Stimulated activated CD4-positive, alpha-beta T cell treated with anti-CD3 and anti-CD28 coated beads, Interleukin-4, amount 100 ng/mL, for 1 hour (primary cell): ENCODE measurements around the gene GLUD2.
"Not testable (repeated sequence)": the region's sequence is repeated elsewhere in the genome, so short reads cannot be mapped to it uniquely, and the experiment has no call there.

Source experiments
- DNase-seq: peaks from one replicate; pipeline ENCODE4 v3.0.0-alpha.2; 2020

Gene GLUD2

DNA sequence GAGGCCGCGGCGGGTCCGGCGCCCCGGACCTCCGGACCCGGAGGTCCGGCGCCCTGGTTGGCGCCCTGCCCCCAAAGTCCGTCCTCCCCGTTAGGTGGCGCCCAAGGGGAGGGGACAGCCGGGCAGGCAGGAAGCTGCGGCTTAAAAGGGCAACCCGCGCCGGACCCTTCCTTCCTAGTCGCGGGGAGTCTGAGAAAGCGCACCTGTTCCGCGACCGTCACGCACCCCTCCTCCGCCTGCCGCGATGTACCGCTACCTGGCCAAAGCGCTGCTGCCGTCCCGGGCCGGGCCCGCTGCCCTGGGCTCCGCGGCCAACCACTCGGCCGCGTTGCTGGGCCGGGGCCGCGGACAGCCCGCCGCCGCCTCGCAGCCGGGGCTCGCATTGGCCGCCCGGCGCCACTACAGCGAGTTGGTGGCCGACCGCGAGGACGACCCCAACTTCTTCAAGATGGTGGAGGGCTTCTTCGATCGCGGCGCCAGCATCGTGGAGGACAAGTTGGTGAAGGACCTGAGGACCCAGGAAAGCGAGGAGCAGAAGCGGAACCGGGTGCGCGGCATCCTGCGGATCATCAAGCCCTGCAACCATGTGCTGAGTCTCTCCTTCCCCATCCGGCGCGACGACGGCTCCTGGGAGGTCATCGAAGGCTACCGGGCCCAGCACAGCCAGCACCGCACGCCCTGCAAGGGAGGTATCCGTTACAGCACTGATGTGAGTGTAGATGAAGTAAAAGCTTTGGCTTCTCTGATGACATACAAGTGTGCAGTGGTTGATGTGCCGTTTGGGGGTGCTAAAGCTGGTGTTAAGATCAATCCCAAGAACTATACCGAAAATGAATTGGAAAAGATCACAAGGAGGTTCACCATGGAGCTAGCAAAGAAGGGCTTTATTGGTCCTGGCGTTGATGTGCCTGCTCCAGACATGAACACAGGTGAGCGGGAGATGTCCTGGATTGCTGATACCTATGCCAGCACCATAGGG, at the start of gene GLUD2:
TSS of gene GLUD2 (plus strand) at position 170 of the 979 bp plus-strand sequence. CDS start at position 245, 75 bp downstream.
- peak; percentile 2 for DNase-seq

GRCh38 chrX:120999413-120999812, 48.0 kb upstream of the GLUD2 start:
- no peak for DNase-seq

GRCh38 chrX:121000589-121000988, 46.8 kb upstream of the GLUD2 start:
- DNase-seq, result no peak

DNA sequence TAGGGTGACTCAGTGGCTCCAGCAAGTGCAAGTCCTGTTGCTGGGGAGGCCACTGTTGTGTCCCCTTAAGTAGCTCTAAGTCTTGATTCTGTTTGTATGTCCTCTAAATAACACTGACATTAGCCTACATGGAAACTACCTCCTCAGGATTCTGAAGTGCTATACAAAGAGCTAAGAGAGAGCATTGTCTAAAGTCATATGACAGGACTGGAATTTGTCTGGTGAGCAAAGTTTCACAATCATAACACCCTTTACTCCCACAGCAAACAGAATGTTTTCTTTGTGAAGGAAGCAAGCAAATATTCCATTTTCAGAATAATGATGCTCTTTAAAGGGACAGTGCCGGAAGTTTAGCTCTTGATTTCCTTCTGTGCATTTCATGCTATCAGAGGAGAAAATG, 38.5 kb upstream of the GLUD2 start:
- DNase-seq, result no peak

- DNase-seq, result no peak
These were observed 37.6 kb upstream of the GLUD2 start for GRCh38 chrX:121009764-121010163.

GRCh38 chrX:121010218-121010617, 37.2 kb upstream of the GLUD2 start:
- no peak for DNase-seq

GRCh38 chrX:121011254-121011653, 36.2 kb upstream of the GLUD2 start:
- DNase-seq, result no peak

DNA sequence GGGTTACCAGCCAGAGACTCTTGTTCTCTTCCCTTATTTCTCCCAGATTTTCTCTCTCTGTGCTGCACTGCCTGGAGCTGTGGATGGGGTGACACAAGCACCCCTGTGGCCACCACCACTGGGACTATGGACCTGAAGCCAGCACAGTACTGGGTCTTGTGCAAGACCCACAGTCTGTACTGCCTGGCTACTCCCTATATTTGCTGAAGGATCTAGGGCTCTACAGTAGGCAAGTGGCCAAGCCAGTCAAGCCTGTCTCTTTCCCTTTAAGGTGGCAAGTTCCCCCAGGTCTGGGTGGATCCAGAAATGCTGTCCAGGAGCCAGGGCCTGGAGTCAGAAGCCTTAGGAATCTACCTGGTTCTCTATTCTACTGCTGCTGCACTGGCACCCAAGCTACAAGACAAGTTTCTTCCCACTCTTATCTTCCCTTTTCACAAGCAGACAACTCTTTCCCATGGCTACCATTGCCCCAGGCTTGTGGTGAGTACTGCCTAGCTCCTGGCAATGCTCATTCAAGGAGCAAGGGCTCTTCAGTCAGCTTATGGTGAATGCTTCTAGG, 33.4 kb upstream of the GLUD2 start:
- DNase-seq, result no peak

GRCh38 chrX:121014826-121015225, 32.6 kb upstream of the GLUD2 start:
- no peak for DNase-seq

DNA sequence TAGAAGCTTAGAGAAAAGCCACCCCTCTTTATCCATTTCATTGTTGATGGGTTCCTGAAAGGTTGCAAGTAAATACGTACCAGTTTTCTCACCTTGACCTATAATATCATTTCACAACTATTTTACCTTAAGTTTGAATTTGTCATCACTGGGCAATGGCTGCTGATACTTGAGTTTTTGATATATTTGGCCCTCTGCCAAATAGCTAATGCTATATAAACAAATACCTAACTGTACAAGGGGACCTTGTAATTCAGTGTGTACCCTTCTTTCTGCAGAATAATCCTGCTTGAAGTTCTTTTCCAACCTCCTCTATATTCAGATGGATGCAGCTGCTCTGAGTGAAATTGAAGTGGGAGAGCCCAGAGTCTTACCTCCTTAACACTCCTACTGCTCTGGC, 19.0 kb upstream of the GLUD2 start:
- DNase-seq, result no peak

- DNase-seq, result no peak
These were observed 17.3 kb upstream of the GLUD2 start for GRCh38 chrX:121030083-121030482.

GRCh38 chrX:121032531-121032930, 14.9 kb upstream of the GLUD2 start:
- no peak for DNase-seq

DNA sequence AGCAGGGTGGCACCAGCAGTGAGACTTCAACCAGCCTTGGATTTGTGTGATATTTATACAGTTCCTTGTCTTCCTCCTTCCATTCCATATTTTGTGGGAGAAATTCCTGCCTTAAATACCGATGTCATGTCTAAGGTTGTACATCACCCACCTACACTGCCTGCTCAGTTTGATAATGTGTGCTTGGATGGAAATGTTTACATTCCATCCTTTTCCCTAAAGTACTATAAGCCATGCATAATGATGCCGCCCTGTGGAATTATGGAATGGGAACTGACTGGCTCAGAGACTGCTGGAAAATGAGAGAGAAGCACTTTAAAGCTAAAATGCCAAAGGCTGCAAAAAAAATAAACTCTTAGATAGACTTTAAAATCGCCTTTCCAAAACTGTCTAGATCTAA, 11.3 kb upstream of the GLUD2 start:
- no peak for DNase-seq

GRCh38 chrX:121036951-121037350, 10.5 kb upstream of the GLUD2 start:
- no peak for DNase-seq

GRCh38 chrX:121050781-121051180, 3.4 kb downstream of the GLUD2 start:
- DNase-seq, result no peak

DNA sequence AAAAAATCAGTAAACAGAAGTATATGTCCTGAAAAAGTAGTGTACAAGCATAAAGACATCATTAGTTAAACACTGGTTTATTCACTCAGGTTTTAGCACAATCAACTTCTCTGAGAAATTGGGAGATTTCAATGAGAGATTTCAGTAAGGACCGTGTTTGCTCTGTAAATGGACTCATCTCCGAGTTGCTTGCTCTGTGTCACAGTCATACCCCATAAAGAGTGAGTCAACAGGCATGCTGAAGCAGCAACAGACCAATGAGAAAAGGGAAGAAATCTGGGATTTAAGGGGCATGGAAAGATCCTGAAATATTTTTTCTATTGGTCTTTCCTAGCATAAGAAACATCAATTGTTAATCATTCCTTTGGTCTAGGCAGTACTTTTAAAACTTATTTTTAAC, 4.7 kb downstream of the GLUD2 start:
- no peak for DNase-seq

GRCh38 chrX:121062289-121062688, 14.9 kb downstream of the GLUD2 start:
- DNase-seq, result no peak

- no peak for DNase-seq
These were observed 17.2 kb downstream of the GLUD2 start for GRCh38 chrX:121064579-121064978.

GRCh38 chrX:121084247-121084646, 36.8 kb downstream of the GLUD2 start:
- not testable (repeated sequence) for DNase-seq

DNA sequence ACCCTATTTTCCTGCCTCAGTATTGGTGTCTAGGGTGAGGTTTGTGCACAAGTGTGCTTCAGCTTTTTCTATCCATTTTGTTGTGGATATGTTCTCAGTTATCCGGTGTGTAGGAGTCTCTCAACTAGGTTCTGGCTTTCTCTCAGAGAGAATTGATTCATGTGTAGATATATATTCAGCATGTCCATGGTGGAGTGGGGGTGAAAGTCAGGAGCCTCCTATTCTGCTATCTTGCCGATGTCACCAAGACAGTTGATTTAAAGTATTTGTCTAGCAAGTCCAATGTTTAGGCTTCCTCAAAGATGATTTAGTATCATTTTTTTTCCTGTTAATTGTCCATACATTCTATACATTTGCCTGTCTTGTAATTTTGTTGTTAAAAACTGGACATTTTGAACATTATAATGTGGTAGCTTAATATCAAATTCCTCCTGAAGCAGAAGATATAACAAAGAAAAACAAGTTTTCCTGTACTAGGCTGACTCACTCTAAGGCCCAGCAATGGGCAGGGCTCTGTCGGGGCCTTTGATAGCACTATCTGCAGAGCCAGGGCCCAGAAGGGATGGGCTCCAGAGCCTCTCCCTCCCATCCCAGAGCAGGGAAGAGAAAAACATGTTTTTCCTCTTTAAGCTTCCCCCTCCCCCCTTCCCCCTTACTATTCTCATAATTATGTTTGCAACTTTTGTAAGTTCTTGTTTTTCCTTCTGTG, 37.6 kb downstream of the GLUD2 start:
- no peak for DNase-seq

DNA sequence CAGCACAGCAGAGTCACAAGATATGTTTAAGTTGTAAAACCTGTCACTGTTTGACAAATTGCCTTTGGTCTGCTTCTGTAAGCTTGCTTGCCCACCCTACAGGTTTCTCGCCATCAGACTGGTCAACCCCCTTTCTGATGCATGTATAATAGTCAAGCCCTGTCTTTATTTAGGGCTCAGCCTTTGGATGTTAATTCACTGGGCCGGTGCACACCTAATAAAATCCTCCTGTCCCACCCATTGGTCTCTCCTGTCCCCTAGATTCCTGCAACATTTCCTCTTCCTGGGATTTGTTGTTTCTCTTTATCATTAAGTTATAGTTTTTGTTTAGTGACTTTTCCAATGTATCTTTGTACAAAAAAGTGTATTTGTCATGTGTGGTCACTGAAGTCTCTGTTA, 38.2 kb downstream of the GLUD2 start:
- no peak for DNase-seq

- no peak for DNase-seq
These were observed 45.6 kb downstream of the GLUD2 start for GRCh38 chrX:121093011-121093410.
